CD8-positive, alpha-beta memory T cell (primary cell): ENCODE data around the gene CXCR3. TPM values are rescaled to one million over a fixed set of nuclear protein-coding genes. Genes with fewer than 3 reads are reported as not detected.

Experiments
- CTCF ChIA-PET: fragments of 350-600 bp; sonication (Branson Sonifier 250); formaldehyde crosslinking; loops from one replicate; lab custom pipeline; 2021; ENCODE audit warnings: antibody characterized with exemption; lab: Charles Lee
- POLR2A ChIA-PET: fragments of 350-600 bp; sonication (Branson Sonifier 250); formaldehyde crosslinking; loops from one replicate; lab custom pipeline; 2021; ENCODE audit warnings: antibody characterized with exemption; lab: Charles Lee
- DNase-seq, 5 donors: peaks; one replicate each; pipeline versions ENCODE4 v3.0.0 to v3.0.0-alpha.2; 2020 to 2022; ENCODE audit warnings: mixed read lengths in 1 of 5
- H3K27ac ChIP-seq: one replicate; pipeline ENCODE4 v1.7.0; 2013; ENCODE audit warnings: low read depth, mild to moderate bottlenecking, low read length, moderate library complexity
- H3K27me3 ChIP-seq: 2 replicates; pipeline ENCODE4 v1.7.0; 2013; ENCODE audit warnings: low read length, mild to moderate bottlenecking; ENCODE audit not compliant: insufficient read depth, poor library complexity, severe bottlenecking
- H3K36me3 ChIP-seq: 2 replicates; pipeline ENCODE4 v1.7.0; 2013; ENCODE audit warnings: mild to moderate bottlenecking, low read length, moderate library complexity; ENCODE audit not compliant: insufficient read depth
- H3K4me1 ChIP-seq: 2 replicates; pipeline ENCODE4 v1.7.0; 2013; ENCODE audit warnings: mild to moderate bottlenecking, low read length, moderate library complexity; ENCODE audit not compliant: insufficient read depth
- H3K4me3 ChIP-seq: 2 replicates; pipeline ENCODE4 v1.7.0; 2013; ENCODE audit warnings: mild to moderate bottlenecking, low read length
- H3K9me3 ChIP-seq: 2 replicates; pipeline ENCODE4 v1.7.0; 2013; ENCODE audit warnings: mild to moderate bottlenecking, low read length
- H3K27ac Mint-ChIP-seq, 8 donors: one replicate each; pipeline ENCODE4 v1.8.0; 2020 to 2021; ENCODE audit warnings: mixed read lengths in 8 of 8, mild to moderate bottlenecking in 6 of 8, inconsistent platforms in 3 of 8, moderate library complexity in 3 of 8
- H3K27me3 Mint-ChIP-seq, 2 donors: one replicate each; pipeline ENCODE4 v1.8.0; 2020 to 2021; ENCODE audit warnings: mixed read lengths in 2 of 2, mild to moderate bottlenecking in 1 of 2, moderate library complexity in 1 of 2
- H3K36me3 Mint-ChIP-seq, 3 donors: one replicate each; pipeline ENCODE4 v1.8.0; 2020 to 2021; ENCODE audit warnings: mixed read lengths in 3 of 3, inconsistent platforms in 1 of 3, mild to moderate bottlenecking in 1 of 3
- H3K4me1 Mint-ChIP-seq, 3 donors: one replicate each; pipeline ENCODE4 v1.8.0; 2020 to 2021; ENCODE audit warnings: mixed read lengths in 3 of 3, inconsistent platforms in 1 of 3, mild to moderate bottlenecking in 1 of 3
- H3K4me3 Mint-ChIP-seq, 7 donors: one replicate each; pipeline ENCODE4 v1.8.0; 2020 to 2021; ENCODE audit warnings: mixed read lengths in 7 of 7, mild to moderate bottlenecking in 6 of 7, moderate library complexity in 4 of 7, inconsistent platforms in 2 of 7
- H3K9me3 Mint-ChIP-seq, 5 donors: one replicate each; pipeline ENCODE4 v1.8.0; 2020 to 2022; ENCODE audit warnings: mixed read lengths in 5 of 5, mild to moderate bottlenecking in 3 of 5, moderate library complexity in 2 of 5, inconsistent platforms in 1 of 5
- polyA plus RNA-seq: library from polyadenylated mRNA; unstranded; fragments of 300-500 nt; fragmentation: Illumina TruSeq; gene quantifications from one replicate; pipeline ENCODE4 v1.2.3, GENCODE V29; 2021
- total RNA-seq, 2 experiments: library from RNA; stranded (reverse); gene quantifications; one replicate each; pipeline ENCODE4 v1.2.3, GENCODE V29; 2021

CXCR3 gene
- total and polyA plus RNA-seq, 3 experiments from 2014 or later: 66.1 to 220 (median 69.3) TPM

- CTCF ChIA-PET: interaction anchor here (1.2 kb wide), 1 partner anchor 16 kb away, joined by 3 read pairs; no protein-coding TSS in a partner anchor
- DNase-seq: no peak
- no peaks in the 10 kb centered on the region for H3K36me3 Mint-ChIP-seq
- no peaks in the 10 kb centered on the region for H3K9me3 Mint-ChIP-seq
- peaks cover 0 to 6% of the 10 kb centered on the region in 2 donors for H3K27me3 Mint-ChIP-seq
- Histone ChIP-seq H3K27ac (no peak overlapping the region), H3K4me3 (no peak overlapping the region), H3K27me3 (no peaks in the 10 kb centered on the region), H3K9me3 (no peaks in the 10 kb centered on the region), H3K36me3 (no peaks in the 10 kb centered on the region), H3K4me1 (peaks cover 30% of the 10 kb centered on the region)
- no peak overlapping the region for H3K27ac Mint-ChIP-seq
- POLR2A ChIA-PET: no interaction called here
- H3K4me1 Mint-ChIP-seq: peaks cover 6 to 15% (median 8%) of the 10 kb centered on the region in 3 donors
- no peak overlapping the region for H3K4me3 Mint-ChIP-seq
Observed at GRCh38 chrX:71634366-71634765, 16.1 kb upstream of the CXCR3 start.

- peaks cover 0 to 6% of the 10 kb centered on the region in 2 donors for H3K27me3 Mint-ChIP-seq
Observed at GRCh38 chrX:71632923-71633657, 14.8 kb upstream of the CXCR3 start.

GRCh38 chrX:71629467-71629866 is 11.2 kb upstream of the CXCR3 start:
- Mint-ChIP-seq H3K27me3 (peaks cover 0 to 6% of the 10 kb centered on the region in 2 donors), H3K36me3 (no peaks in the 10 kb centered on the region), H3K9me3 (no peaks in the 10 kb centered on the region), H3K27ac (no peak overlapping the region), H3K4me3 (no peak overlapping the region), H3K4me1 (peaks cover 12 to 18% (median 14%) of the 10 kb centered on the region in 3 donors)
- POLR2A ChIA-PET: no interaction called here
- Histone ChIP-seq H3K4me3 (no peak overlapping the region), H3K36me3 (no peaks in the 10 kb centered on the region), H3K27ac (no peak overlapping the region), H3K4me1 (peaks cover 3% of the 10 kb centered on the region), H3K9me3 (no peaks in the 10 kb centered on the region), H3K27me3 (no peaks in the 10 kb centered on the region)
- no peak for DNase-seq
- CTCF ChIA-PET: interaction anchor here (0.6 kb wide), 1 partner anchor 230 kb away, joined by 3 read pairs; no protein-coding TSS in a partner anchor

More at GRCh38 chrX:71632923-71633657, 14.8 kb upstream of the CXCR3 start:
- H3K4me1 ChIP-seq: peaks cover 19% of the 10 kb centered on the region
- no peak overlapping the region for H3K27ac ChIP-seq
- Mint-ChIP-seq H3K9me3 (no peaks in the 10 kb centered on the region), H3K36me3 (no peaks in the 10 kb centered on the region), H3K4me1 (peaks cover 10 to 18% (median 10%) of the 10 kb centered on the region in 3 donors), H3K4me3 (no peak overlapping the region), H3K27ac (no peak overlapping the region)
- H3K9me3 ChIP-seq: no peaks in the 10 kb centered on the region
- CTCF ChIA-PET: interaction anchor here (1.2 kb wide), 1 partner anchor 17 kb away, joined by 3 read pairs; no protein-coding TSS in a partner anchor
- H3K36me3 ChIP-seq: no peaks in the 10 kb centered on the region
- no peak for DNase-seq
- POLR2A ChIA-PET: no interaction called here
- H3K27me3 ChIP-seq: no peaks in the 10 kb centered on the region
- H3K4me3 ChIP-seq: no peak overlapping the region

GRCh38 chrX:71627588-71628404 is 9.5 kb upstream of the CXCR3 start:
- H3K27me3 Mint-ChIP-seq: peaks cover 0 to 2% of the 10 kb centered on the region in 2 donors
- Histone ChIP-seq H3K4me1 (peaks cover 20% of the 10 kb centered on the region), H3K27me3 (no peaks in the 10 kb centered on the region), H3K27ac (no peak overlapping the region), H3K9me3 (no peaks in the 10 kb centered on the region), H3K36me3 (no peaks in the 10 kb centered on the region), H3K4me3 (no peak overlapping the region)
- ChIA-PET POLR2A (no interaction called here), CTCF (interaction anchor here (0.6 to 1.3 kb wide), 2 partner anchors 24 to 45 kb away, joined by 3 read pairs; no protein-coding TSS in a partner anchor)
- peaks cover 27 to 35% (median 31%) of the 10 kb centered on the region in 3 donors for H3K4me1 Mint-ChIP-seq
- H3K9me3 Mint-ChIP-seq: no peaks in the 10 kb centered on the region
- H3K36me3 Mint-ChIP-seq: no peaks in the 10 kb centered on the region
- DNase-seq: no peak
- no peak overlapping the region for H3K4me3 Mint-ChIP-seq
- H3K27ac Mint-ChIP-seq: peak overlapping the region in 1 of 8 donors; percentile 92

- ChIA-PET CTCF (interaction anchor here (1.3 kb wide), 1 partner anchor 26 kb away, joined by 3 read pairs; no protein-coding TSS in a partner anchor), POLR2A (no interaction called here)
- Histone ChIP-seq H3K27ac (no peak overlapping the region), H3K4me3 (no peak overlapping the region), H3K9me3 (no peaks in the 10 kb centered on the region), H3K4me1 (peaks cover 32% of the 10 kb centered on the region), H3K27me3 (no peaks in the 10 kb centered on the region), H3K36me3 (no peaks in the 10 kb centered on the region)
- Mint-ChIP-seq H3K4me1 (peaks cover 39 to 47% (median 43%) of the 10 kb centered on the region in 3 donors), H3K4me3 (no peak overlapping the region), H3K27ac (peak overlapping the region in 1 of 8 donors; percentile 39), H3K9me3 (peaks cover 0 to 3% (median 0%) of the 10 kb centered on the region in 5 donors), H3K36me3 (peaks cover 0 to 1% (median 0%) of the 10 kb centered on the region in 3 donors), H3K27me3 (peaks cover 0 to 4% of the 10 kb centered on the region in 2 donors)
- DNase-seq: no peak
Observed at GRCh38 chrX:71626576-71626975, 8.3 kb upstream of the CXCR3 start.

- peaks cover 0 to 1% (median 0%) of the 10 kb centered on the region in 3 donors for H3K36me3 Mint-ChIP-seq
- H3K9me3 Mint-ChIP-seq: peaks cover 0 to 3% (median 0%) of the 10 kb centered on the region in 5 donors
- peaks cover 39% of the 10 kb centered on the region for H3K4me1 ChIP-seq
- ChIA-PET POLR2A (no interaction called here), CTCF (interaction anchor here (1.2 kb wide), 1 partner anchor 16 kb away, joined by 3 read pairs; no protein-coding TSS in a partner anchor)
- H3K4me1 Mint-ChIP-seq: peaks cover 46 to 57% (median 53%) of the 10 kb centered on the region in 3 donors
- H3K27me3 Mint-ChIP-seq: peaks cover 0 to 3% of the 10 kb centered on the region in 2 donors
- H3K9me3 ChIP-seq: no peaks in the 10 kb centered on the region
- no peak overlapping the region for H3K4me3 ChIP-seq
- H3K36me3 ChIP-seq: no peaks in the 10 kb centered on the region
- H3K4me3 Mint-ChIP-seq: no peak overlapping the region
- no peak overlapping the region for H3K27ac ChIP-seq
- no peak for DNase-seq
- H3K27ac Mint-ChIP-seq: peak overlapping the region in 4 of 8 donors; percentile 37 to 68 (median 45)
- no peaks in the 10 kb centered on the region for H3K27me3 ChIP-seq
Observed at GRCh38 chrX:71625471-71625870, 7.2 kb upstream of the CXCR3 start.

- Mint-ChIP-seq H3K4me3 (peak overlapping the region; percentile 74 to 91 (median 83)), H3K36me3 (peaks cover 0 to 1% (median 0%) of the 10 kb centered on the region in 3 donors), H3K9me3 (peaks cover 0 to 3% (median 0%) of the 10 kb centered on the region in 5 donors), H3K4me1 (peaks cover 56 to 65% (median 63%) of the 10 kb centered on the region in 3 donors), H3K27me3 (peaks cover 0 to 3% of the 10 kb centered on the region in 2 donors), H3K27ac (peak overlapping the region; percentile 95 to 100 (median 95))
- ChIA-PET POLR2A (interaction anchor here (0.9 kb wide), 1 partner anchor 17 kb away, joined by 5 read pairs; no protein-coding TSS in a partner anchor), CTCF (interaction anchor here (1.2 to 3.8 kb wide), 4 partner anchors 17 to 193 kb away, joined by 3 to 24 read pairs (median 4); no protein-coding TSS in a partner anchor)
- Histone ChIP-seq H3K4me1 (peaks cover 57% of the 10 kb centered on the region), H3K27me3 (no peaks in the 10 kb centered on the region), H3K27ac (peak overlapping the region; percentile 57), H3K36me3 (no peaks in the 10 kb centered on the region), H3K9me3 (no peaks in the 10 kb centered on the region), H3K4me3 (no peak overlapping the region)
- peak in 1 of 5 donors; percentile 60 for DNase-seq
Observed at GRCh38 chrX:71623714-71624113, 5.4 kb upstream of the CXCR3 start.
